Memory B cell (primary cell): ENCODE data around the gene LCN12.

Experiments
- ATAC-seq: fragments of 150-1000 bp; cut with Tn5 transposase; 2 replicates; pipeline ENCODE4 v1.10.0; 2021; ENCODE audit warnings: low read depth, mild to moderate bottlenecking, moderate library complexity
- DNase-seq, 2 donors: peaks; one replicate each; pipeline ENCODE4 v3.0.0; 2022; ENCODE audit warnings: low spot score in 2 of 2
- H3K27ac Mint-ChIP-seq: one replicate; pipeline ENCODE4 v1.8.0; 2022; ENCODE audit warnings: mild to moderate bottlenecking, moderate library complexity, mixed read lengths
- H3K27me3 Mint-ChIP-seq: one replicate; pipeline ENCODE4 v1.8.0; 2022; ENCODE audit warnings: mixed read lengths
- H3K36me3 Mint-ChIP-seq: one replicate; pipeline ENCODE4 v1.8.0; 2022; ENCODE audit warnings: mild to moderate bottlenecking, mixed read lengths
- H3K4me1 Mint-ChIP-seq: one replicate; pipeline ENCODE4 v1.8.0; 2022; ENCODE audit warnings: mixed read lengths
- H3K4me3 Mint-ChIP-seq: one replicate; pipeline ENCODE4 v1.8.0; 2022; ENCODE audit warnings: mild to moderate bottlenecking, moderate library complexity, mixed read lengths
- H3K9me3 Mint-ChIP-seq: one replicate; pipeline ENCODE4 v1.8.0; 2022; ENCODE audit warnings: mixed read lengths

The LCN12 gene

GRCh38 chr9:136937186-136938001, 14.7 kb upstream of the LCN12 start:
- H3K4me3 Mint-ChIP-seq: no peak overlapping the region

GRCh38 chr9:136939431-136939995, 12.6 kb upstream of the LCN12 start:
- Mint-ChIP-seq H3K9me3 (no peaks in the 10 kb centered on the region), H3K27ac (no peak overlapping the region), H3K4me3 (no peak overlapping the region), H3K27me3 (no peaks in the 10 kb centered on the region), H3K4me1 (no peaks in the 10 kb centered on the region), H3K36me3 (peaks cover 14% of the 10 kb centered on the region)
- no peak for DNase-seq
- no peak for ATAC-seq

More at GRCh38 chr9:136937186-136938001, 14.7 kb upstream of the LCN12 start:
- Mint-ChIP-seq H3K36me3 (peaks cover 13% of the 10 kb centered on the region), H3K4me1 (no peaks in the 10 kb centered on the region), H3K27me3 (no peaks in the 10 kb centered on the region), H3K27ac (no peak overlapping the region), H3K9me3 (no peaks in the 10 kb centered on the region)
- ATAC-seq (no peak), DNase-seq (no peak)

- Mint-ChIP-seq H3K36me3 (peaks cover 14% of the 10 kb centered on the region), H3K27ac (no peak overlapping the region), H3K4me3 (no peak overlapping the region), H3K27me3 (no peaks in the 10 kb centered on the region), H3K4me1 (peaks cover 2% of the 10 kb centered on the region), H3K9me3 (no peaks in the 10 kb centered on the region)
- no peak for DNase-seq
- ATAC-seq: no peak
Observed at GRCh38 chr9:136939996-136940525, 12.0 kb upstream of the LCN12 start.

- Mint-ChIP-seq H3K9me3 (no peaks in the 10 kb centered on the region), H3K27me3 (no peaks in the 10 kb centered on the region), H3K4me3 (no peak overlapping the region), H3K4me1 (peaks cover 2% of the 10 kb centered on the region), H3K36me3 (peaks cover 14% of the 10 kb centered on the region), H3K27ac (no peak overlapping the region)
- DNase-seq (no peak), ATAC-seq (no peak)
Observed at GRCh38 chr9:136940526-136941230, 11.4 kb upstream of the LCN12 start.

GRCh38 chr9:136941231-136942111, 10.6 kb upstream of the LCN12 start:
- ATAC-seq (no peak), DNase-seq (no peak)
- Mint-ChIP-seq H3K27me3 (no peaks in the 10 kb centered on the region), H3K4me3 (no peak overlapping the region), H3K27ac (no peak overlapping the region), H3K9me3 (no peaks in the 10 kb centered on the region), H3K36me3 (peaks cover 14% of the 10 kb centered on the region), H3K4me1 (peaks cover 2% of the 10 kb centered on the region)

GRCh38 chr9:136942112-136942880, 9.8 kb upstream of the LCN12 start:
- no peaks in the 10 kb centered on the region for H3K27me3 Mint-ChIP-seq
- H3K27ac Mint-ChIP-seq: no peak overlapping the region
- peak overlapping the region; percentile 53 for H3K4me3 Mint-ChIP-seq
- H3K36me3 Mint-ChIP-seq: peaks cover 14% of the 10 kb centered on the region
- no peak for ATAC-seq
- H3K4me1 Mint-ChIP-seq: peaks cover 2% of the 10 kb centered on the region
- DNase-seq: no peak
- no peaks in the 10 kb centered on the region for H3K9me3 Mint-ChIP-seq

GRCh38 chr9:136942881-136943230, 9.2 kb upstream of the LCN12 start:
- Mint-ChIP-seq H3K27ac (no peak overlapping the region), H3K9me3 (no peaks in the 10 kb centered on the region), H3K4me3 (peak overlapping the region; percentile 53), H3K27me3 (no peaks in the 10 kb centered on the region), H3K4me1 (peaks cover 2% of the 10 kb centered on the region), H3K36me3 (peaks cover 14% of the 10 kb centered on the region)
- DNase-seq (no peak), ATAC-seq (no peak)

GRCh38 chr9:136943291-136944211, 8.5 kb upstream of the LCN12 start:
- H3K4me3 Mint-ChIP-seq: peak overlapping the region; percentile 84
- peaks cover 2% of the 10 kb centered on the region for H3K4me1 Mint-ChIP-seq
- peak in 1 of 2 donors; percentile 41 for DNase-seq
- peaks cover 14% of the 10 kb centered on the region for H3K36me3 Mint-ChIP-seq
- ATAC-seq: peak; percentile 4
- H3K9me3 Mint-ChIP-seq: no peaks in the 10 kb centered on the region
- peak overlapping the region; percentile 62 for H3K27ac Mint-ChIP-seq
- no peaks in the 10 kb centered on the region for H3K27me3 Mint-ChIP-seq

- H3K4me3 Mint-ChIP-seq: peak overlapping the region; percentile 84
- peaks cover 2% of the 10 kb centered on the region for H3K4me1 Mint-ChIP-seq
- H3K27me3 Mint-ChIP-seq: no peaks in the 10 kb centered on the region
- ATAC-seq (peak; percentile 47), DNase-seq (peak in 1 of 2 donors; percentile 29)
- peak overlapping the region; percentile 62 for H3K27ac Mint-ChIP-seq
- H3K9me3 Mint-ChIP-seq: no peaks in the 10 kb centered on the region
- H3K36me3 Mint-ChIP-seq: peaks cover 12% of the 10 kb centered on the region
Observed at GRCh38 chr9:136944212-136944518, 7.9 kb upstream of the LCN12 start.

GRCh38 chr9:136944519-136945332, 7.3 kb upstream of the LCN12 start, which contains the start of the genes C8G and FBXW5:
Gene C8G, plus strand, starts transcription at chr9:136945243. Its CDS starts 78 bp downstream, at chr9:136945321.
Gene FBXW5, minus strand, starts transcription at chr9:136944738. Its CDS starts 655 bp downstream, at chr9:136944083.
- Mint-ChIP-seq H3K27me3 (no peaks in the 10 kb centered on the region), H3K36me3 (peaks cover 8% of the 10 kb centered on the region), H3K9me3 (no peaks in the 10 kb centered on the region), H3K27ac (peak within 1 kb of the TSS; percentile 62), H3K4me1 (peaks cover 2% of the 10 kb centered on the region), H3K4me3 (peak within 1 kb of the TSS; percentile 84)
- DNase-seq (peak; percentile 94 to 97), ATAC-seq (peak; percentile 84)

- H3K27ac Mint-ChIP-seq: no peak overlapping the region
- ATAC-seq: no peak
- DNase-seq: no peak
- peaks cover 8% of the 10 kb centered on the region for H3K36me3 Mint-ChIP-seq
- no peak overlapping the region for H3K4me3 Mint-ChIP-seq
- H3K9me3 Mint-ChIP-seq: no peaks in the 10 kb centered on the region
- no peaks in the 10 kb centered on the region for H3K27me3 Mint-ChIP-seq
- peaks cover 5% of the 10 kb centered on the region for H3K4me1 Mint-ChIP-seq
Observed at GRCh38 chr9:136945333-136946227, 6.5 kb upstream of the LCN12 start.
